ENCODE results near the gene FOXN1.

DNA sequence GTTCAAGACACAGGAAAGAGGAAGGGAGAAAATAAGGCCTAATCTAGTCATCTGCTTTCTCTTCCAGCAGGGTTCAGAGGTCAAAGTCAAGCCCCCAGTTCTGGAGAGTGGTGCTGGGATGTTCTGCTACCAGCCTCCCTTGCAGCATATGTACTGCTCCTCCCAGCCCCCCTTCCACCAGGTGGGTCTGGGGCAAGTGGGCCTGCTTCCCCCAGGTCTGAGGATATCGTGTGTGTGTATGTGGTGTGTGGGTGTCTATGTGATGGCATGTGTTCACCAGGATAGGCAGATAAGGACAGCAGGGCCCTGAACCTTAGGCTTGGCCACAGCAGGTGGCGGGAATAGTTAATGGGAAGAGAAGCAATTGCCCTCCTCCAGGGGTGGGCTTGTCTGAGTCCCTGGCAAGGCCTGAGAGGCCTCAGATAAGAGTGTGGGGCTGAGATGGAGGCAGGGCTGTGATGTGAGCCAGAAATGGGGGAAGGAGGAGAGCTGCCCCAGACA lies 21.1 kb downstream of the FOXN1 start:
- TF ChIP-seq POLR2AphosphoS5 (IDR thresholded peaks at IDR 0.05; ENCODE audit: borderline replicate concordance, low read depth, low read length) (no peak), EZH2 (IDR thresholded peaks at IDR 0.05) (no peak)

Measured in SK-N-MC (cell line).